GM23338 (cell line): ENCODE measurements around the gene ADCY7. TPM values are rescaled to one million over a fixed set of nuclear protein-coding genes. Genes with fewer than 3 reads are reported as not detected.

Experiments
- ATAC-seq: fragments of 200-7000 bp; cut with Tn5 transposase; 3 replicates; pipeline ENCODE4 v1.9.1; 2020
- DNase-seq: peaks from one replicate; pipeline ENCODE4 v3.0.0-alpha.2; 2015; ENCODE audit warnings: low spot score
- H2AFZ ChIP-seq: fragments of 200-600 bp; sonication (generic); 2 replicates; pipeline ENCODE4 v1.8.0; 2016; ENCODE audit warnings: antibody characterized with exemption, mild to moderate bottlenecking, moderate library complexity
- H3F3A ChIP-seq: fragments of 200-600 bp; sonication (generic); replicated peaks from 2 replicates; pipeline ENCODE4 v1.8.0; 2017; ENCODE audit warnings: antibody characterized with exemption, mixed run types, low read depth
- H3K27ac ChIP-seq: fragments of 200-600 bp; sonication (generic); 2 replicates; pipeline ENCODE4 v1.6.1; 2016; ENCODE audit warnings: low read depth
- H3K27me3 ChIP-seq: fragments of 200-600 bp; sonication (generic); 2 replicates; pipeline ENCODE4 v1.8.0; 2016; ENCODE audit warnings: mild to moderate bottlenecking, mixed run types, moderate library complexity; ENCODE audit not compliant: insufficient read depth
- H3K36me3 ChIP-seq: fragments of 200-600 bp; sonication (generic); 2 replicates; pipeline ENCODE4 v1.8.0; 2016; ENCODE audit warnings: mild to moderate bottlenecking; ENCODE audit not compliant: insufficient read depth
- H3K4me1 ChIP-seq: fragments of 200-600 bp; sonication (generic); 2 replicates; pipeline ENCODE4 v1.8.0; 2016; ENCODE audit warnings: mild to moderate bottlenecking, moderate library complexity; ENCODE audit not compliant: insufficient read depth
- H3K4me2 ChIP-seq: fragments of 200-600 bp; sonication (generic); 2 replicates; pipeline ENCODE4 v1.7.1; 2017; ENCODE audit warnings: mixed run types
- H3K4me3 ChIP-seq: fragments of 200-600 bp; sonication (generic); 2 replicates; pipeline ENCODE4 v1.6.1; 2016; ENCODE audit warnings: mixed run types
- H3K79me2 ChIP-seq: fragments of 200-600 bp; sonication (generic); replicated peaks from 2 replicates; pipeline ENCODE4 v1.8.0; 2017; ENCODE audit warnings: mild to moderate bottlenecking; ENCODE audit not compliant: insufficient read depth
- H3K9me2 ChIP-seq: fragments of 200-600 bp; sonication (generic); 2 replicates; pipeline ENCODE4 v1.8.0; 2017; ENCODE audit not compliant: insufficient read depth
- H4K20me1 ChIP-seq: fragments of 200-600 bp; sonication (generic); replicated peaks from 2 replicates; pipeline ENCODE4 v1.8.0; 2017; ENCODE audit warnings: mild to moderate bottlenecking; ENCODE audit not compliant: insufficient read depth
- H3K27ac Mint-ChIP-seq: 2 replicates; pipeline ENCODE4 v1.8.0; 2020; ENCODE audit warnings: inconsistent platforms, mild to moderate bottlenecking, moderate library complexity, mixed read lengths
- H3K27me3 Mint-ChIP-seq: 3 replicates; pipeline ENCODE4 v1.8.0; 2022; ENCODE audit warnings: low read depth, mild to moderate bottlenecking, moderate library complexity, mixed read lengths, inconsistent platforms; ENCODE audit not compliant: insufficient read depth, poor library complexity
- H3K36me3 Mint-ChIP-seq: 3 replicates; pipeline ENCODE4 v1.8.0; 2021; ENCODE audit warnings: low read depth, mild to moderate bottlenecking, inconsistent platforms, moderate library complexity, mixed read lengths
- H3K4me1 Mint-ChIP-seq: 3 replicates; pipeline ENCODE4 v1.8.0; 2020; ENCODE audit warnings: mild to moderate bottlenecking, inconsistent platforms, mixed read lengths
- H3K4me3 Mint-ChIP-seq: 3 replicates; pipeline ENCODE4 v1.8.0; 2021; ENCODE audit warnings: moderate library complexity, mild to moderate bottlenecking, inconsistent platforms, mixed read lengths
- H3K9me3 Mint-ChIP-seq: 3 replicates; pipeline ENCODE4 v1.8.0; 2020; ENCODE audit warnings: moderate library complexity, mild to moderate bottlenecking, inconsistent platforms, mixed read lengths
- CREB1 ChIP-seq: fragments of 250-450 bp; sonication (Bioruptor Pico); IDR thresholded peaks from 2 replicates; pipeline ENCODE4 v1.5.0; 2020; ENCODE audit warnings: low read depth, mild to moderate bottlenecking, moderate library complexity
- CTCF ChIP-seq, 2 experiments: fragments of 200-600 bp in 1 of 2; sonication (generic) in 1 of 2; conservative IDR thresholded peaks; 2 replicates each; pipeline versions ENCODE4 v1.5.1 to v1.6.1; 2016 to 2017; ENCODE audit warnings: antibody characterized with exemption in 2 of 2, low read depth in 2 of 2, mild to moderate bottlenecking in 2 of 2, moderate library complexity in 1 of 2
- ETS1 ChIP-seq: IDR thresholded peaks from 2 replicates; pipeline ENCODE4 v1.6.1; 2016; ENCODE audit warnings: antibody characterized with exemption
- JUNB ChIP-seq: IDR thresholded peaks from one replicate; pipeline ENCODE4 v1.6.1; 2016; ENCODE audit warnings: antibody characterized with exemption; ENCODE audit not compliant: unreplicated experiment
- POLR2AphosphoS5 ChIP-seq: IDR thresholded peaks from 2 replicates; pipeline ENCODE4 v1.6.1; 2016; ENCODE audit warnings: antibody characterized with exemption, low read depth
- REST ChIP-seq: IDR thresholded peaks from one replicate; pipeline ENCODE4 v1.6.1; 2018; ENCODE audit warnings: antibody characterized with exemption; ENCODE audit not compliant: unreplicated experiment
- STAT1 ChIP-seq: IDR thresholded peaks from one replicate; pipeline ENCODE4 v1.6.1; 2016; ENCODE audit warnings: antibody characterized with exemption; ENCODE audit not compliant: unreplicated experiment
- ZNF331 ChIP-seq: fragments of 250-450 bp; sonication (Bioruptor Pico); IDR thresholded peaks from 2 replicates; pipeline ENCODE4 v1.5.0; 2020; ENCODE audit warnings: low read depth, mild to moderate bottlenecking, moderate library complexity
- ZNF462 ChIP-seq: fragments of 250-450 bp; sonication (Bioruptor Pico); IDR thresholded peaks from 2 replicates; pipeline ENCODE4 v1.5.0; 2020; ENCODE audit warnings: mild to moderate bottlenecking, moderate library complexity
- polyA plus RNA-seq: library from polyadenylated mRNA; unstranded; fragments of >200 nt; fragmentation: Nextera tagmentation; extraction: Ambion mirVana; gene quantifications from 2 replicates; pipeline ENCODE4 v1.2.1, GENCODE V29; 2016
- total RNA-seq: library from RNA; depleted of rRNA; stranded (reverse); fragments of >200 nt; shearing (Covaris generic); gene quantifications from 2 replicates; pipeline ENCODE4 v1.2.3, GENCODE V29; 2014

ADCY7 gene
- total and polyA plus RNA-seq, 2 experiments from 2014 or later: 2.4 to 10.5 TPM

GRCh38 chr16:50296807-50297206 lies 30.5 kb downstream of the ADCY7 start:
- no peaks in the 10 kb centered on the region for H3K9me3 Mint-ChIP-seq
- H3K4me1 Mint-ChIP-seq: no peaks in the 10 kb centered on the region
- Histone ChIP-seq H3K27ac (no peak overlapping the region), H3K4me1 (no peaks in the 10 kb centered on the region), H3K79me2 (no peaks in the 10 kb centered on the region), H3K4me3 (no peak overlapping the region), H3K36me3 (no peaks in the 10 kb centered on the region), H3K27me3 (no peaks in the 10 kb centered on the region), H4K20me1 (no peaks in the 10 kb centered on the region), H2AFZ (no peak overlapping the region), H3K4me2 (no peak overlapping the region), H3F3A (no peaks in the 10 kb centered on the region), H3K9me2 (no peaks in the 10 kb centered on the region)
- TF ChIP-seq ETS1 (no peak), POLR2AphosphoS5 (no peak), JUNB (no peak), CTCF (conservative IDR thresholded peaks at IDR 0.05; ENCODE audit: low read depth in 2 of 2) (no peak)
- no peaks in the 10 kb centered on the region for H3K36me3 Mint-ChIP-seq
- no peak overlapping the region for H3K27ac Mint-ChIP-seq
- H3K27me3 Mint-ChIP-seq: no peaks in the 10 kb centered on the region
- DNase-seq (no peak), ATAC-seq (no peak)
- H3K4me3 Mint-ChIP-seq: no peak overlapping the region

GRCh38 chr16:50297301-50298074 lies 31.1 kb downstream of the ADCY7 start:
- Histone ChIP-seq H3K4me2 (no peak overlapping the region), H4K20me1 (no peaks in the 10 kb centered on the region), H2AFZ (no peak overlapping the region), H3K27me3 (no peaks in the 10 kb centered on the region), H3K36me3 (no peaks in the 10 kb centered on the region), H3K79me2 (no peaks in the 10 kb centered on the region), H3K4me1 (no peaks in the 10 kb centered on the region), H3F3A (no peaks in the 10 kb centered on the region), H3K9me2 (no peaks in the 10 kb centered on the region), H3K27ac (no peak overlapping the region), H3K4me3 (no peak overlapping the region)
- Mint-ChIP-seq H3K27ac (no peak overlapping the region), H3K36me3 (no peaks in the 10 kb centered on the region), H3K4me3 (no peak overlapping the region), H3K9me3 (no peaks in the 10 kb centered on the region), H3K27me3 (no peaks in the 10 kb centered on the region), H3K4me1 (no peaks in the 10 kb centered on the region)
- DNase-seq (no peak), ATAC-seq (no peak)
- TF ChIP-seq STAT1: no peak
- no peak for TF ChIP-seq ZNF331
- TF ChIP-seq ZNF462: no peak
- TF ChIP-seq REST: no peak
- no peak for TF ChIP-seq CREB1 (CRISPR knock-in tag)
